ENCODE measurements around the gene KLF14.

GRCh38 chr7:130740606-130741005 is 6.6 kb upstream of the KLF14 start:
- no peak for TF ChIP-seq CTCF (IDR thresholded peaks at IDR 0.05)
- TF ChIP-seq ZFX (IDR thresholded peaks at IDR 0.05; ENCODE audit: borderline replicate concordance), result no peak
